Right cardiac atrium (tissue), 5 donors: ENCODE measurements around the gene PINK1. TPM values are rescaled to one million over a fixed set of nuclear protein-coding genes. Genes with fewer than 3 reads are reported as not detected.
"Not testable (repeated sequence)": the region's sequence is repeated elsewhere in the genome, so short reads cannot be mapped to it uniquely, and the experiment has no call there.

ENCODE experiments used
- ATAC-seq, 2 donors: fragments of 200-7000 bp; cut with Tn5 transposase; one replicate each; pipeline versions ENCODE4 v1.8.0 to v1.9.1; 2020; ENCODE audit warnings: moderate library complexity in 2 of 2, mild to moderate bottlenecking in 1 of 2
- DNase-seq, 3 donors: peaks; one replicate each; pipeline ENCODE4 v3.0.0-alpha.2; 2020
- H3K27ac ChIP-seq: one replicate; pipeline ENCODE4 v1.5.1; 2013; ENCODE audit warnings: mild to moderate bottlenecking, low read length, control low read depth, moderate library complexity
- H3K27me3 ChIP-seq: one replicate; pipeline ENCODE4 v1.6.1; 2013; ENCODE audit not compliant: control insufficient read depth, insufficient read depth
- H3K4me1 ChIP-seq: one replicate; pipeline ENCODE4 v1.6.1; 2013; ENCODE audit warnings: low read length; ENCODE audit not compliant: control insufficient read depth, insufficient read depth
- H3K4me3 ChIP-seq: one replicate; pipeline ENCODE4 v1.5.1; 2013; ENCODE audit warnings: low read length, control low read depth
- H3K9me3 ChIP-seq: one replicate; pipeline ENCODE4 v1.6.1; 2013; ENCODE audit warnings: low read length; ENCODE audit not compliant: control insufficient read depth
- WGBS: extraction: QIAGEN DNeasy Blood & Tissue Kit; methylation state at CpG from one replicate; pipeline ENCODE4 v1.1.7; 2013; 5-methylcytosine and 5-hydroxymethylcytosine counted together
- intact Hi-C, 4 donors: fragments of 100-400 bp; cut with DNase I; formaldehyde crosslinking; loops; one replicate each; pipeline versions ENCODE4 v1.11.0 to v1.14.0; 2022 to 2023
- polyA plus RNA-seq: library from polyadenylated mRNA; stranded (reverse); fragments of 200-250 nt; gene quantifications from one replicate; pipeline ENCODE4 v1.2.3, GENCODE V29; 2013
- total RNA-seq, 4 donors: library from RNA; stranded (reverse); fragmentation: NEBNext Ultra II Directional; extraction: Animal tissue kit (Norgen Biotek cat#: 25700); gene quantifications; one replicate each; pipeline ENCODE4 v1.2.1, GENCODE V29; 2021
- donor health status: healthy with polysubstance abuse.
- donor health status: DM: no; HTN: yes; CAD: no.
- donor health status: DM: no; HTN: no; CAD: no.
- donor health status: DM: no; HTN: yes; CAD: no; lungs with severe emphysema.
- donor health status: DM: yes; HTN: yes; CAD: no.

PINK1 gene
- total and polyA plus RNA-seq, 5 donors, result 143 to 215 (median 158) TPM

GRCh38 chr1:20596106-20596505 is 37.2 kb upstream of the PINK1 start:
- no peak overlapping the region for H3K4me3 ChIP-seq
- intact Hi-C loops, result no loop called here
- no peak for ATAC-seq

GRCh38 chr1:20597650-20598049 is 35.6 kb upstream of the PINK1 start:
- Histone ChIP-seq H3K4me3 (no peak overlapping the region), H3K4me1 (no peaks in the 10 kb centered on the region), H3K9me3 (no peaks in the 10 kb centered on the region), H3K27me3 (no peaks in the 10 kb centered on the region), H3K27ac (no peak overlapping the region)
- ATAC-seq, result peak in 1 of 2 donors; percentile 54
- intact Hi-C loops, result no loop called here
- no peak for DNase-seq
- 65% methylated on average over 3 of the region's 3 CpGs for WGBS

More at GRCh38 chr1:20596106-20596505, 37.2 kb upstream of the PINK1 start:
- DNase-seq, result no peak
- no peaks in the 10 kb centered on the region for H3K9me3 ChIP-seq
- 60% methylated on average over 6 of the region's 6 CpGs for WGBS
- H3K27me3 ChIP-seq, result no peaks in the 10 kb centered on the region
- H3K4me1 ChIP-seq, result no peaks in the 10 kb centered on the region
- no peak overlapping the region for H3K27ac ChIP-seq

- H3K27ac ChIP-seq, result no peak overlapping the region
- DNase-seq, result no peak
- no peaks in the 10 kb centered on the region for H3K4me1 ChIP-seq
- ATAC-seq, result no peak
- H3K4me3 ChIP-seq, result no peak overlapping the region
- intact Hi-C loops, result no loop called here
- WGBS, result 84% methylated on average over 5 of the region's 5 CpGs
- H3K9me3 ChIP-seq, result no peaks in the 10 kb centered on the region
- no peaks in the 10 kb centered on the region for H3K27me3 ChIP-seq
Measured at GRCh38 chr1:20600156-20600555, 33.1 kb upstream of the PINK1 start.

- ATAC-seq (no peak), DNase-seq (no peak)
- 46% methylated on average over 5 of the region's 5 CpGs for WGBS
- intact Hi-C loops, result no loop called here
- no peaks in the 10 kb centered on the region for H3K27me3 ChIP-seq
- no peak overlapping the region for H3K4me3 ChIP-seq
- H3K9me3 ChIP-seq, result no peaks in the 10 kb centered on the region
- no peaks in the 10 kb centered on the region for H3K4me1 ChIP-seq
- no peak overlapping the region for H3K27ac ChIP-seq
Measured at GRCh38 chr1:20601129-20601825, 32.0 kb upstream of the PINK1 start.

- ATAC-seq, result no peak
- DNase-seq, result no peak
- Histone ChIP-seq H3K27ac (no peak overlapping the region), H3K4me1 (no peaks in the 10 kb centered on the region), H3K27me3 (no peaks in the 10 kb centered on the region), H3K4me3 (no peak overlapping the region), H3K9me3 (no peaks in the 10 kb centered on the region)
- intact Hi-C loops, result no loop called here
- 93% methylated on average over 4 of the region's 4 CpGs for WGBS
Measured at GRCh38 chr1:20602851-20603450, 30.3 kb upstream of the PINK1 start.

GRCh38 chr1:20603504-20604464 is 29.5 kb upstream of the PINK1 start:
- WGBS, result 88% methylated on average over 9 of the region's 9 CpGs
- H3K4me3 ChIP-seq, result no peak overlapping the region
- no peak overlapping the region for H3K27ac ChIP-seq

GRCh38 chr1:20604678-20605077 is 28.6 kb upstream of the PINK1 start:
- Histone ChIP-seq H3K4me1 (no peaks in the 10 kb centered on the region), H3K9me3 (no peaks in the 10 kb centered on the region), H3K27ac (no peak overlapping the region), H3K27me3 (no peaks in the 10 kb centered on the region), H3K4me3 (no peak overlapping the region)
- ATAC-seq, result no peak
- intact Hi-C loops, result no loop called here
- DNase-seq, result no peak
- 85% methylated on average over 7 of the region's 7 CpGs for WGBS

More at GRCh38 chr1:20603504-20604464, 29.5 kb upstream of the PINK1 start:
- intact Hi-C loops, result no loop called here
- Histone ChIP-seq H3K4me1 (no peaks in the 10 kb centered on the region), H3K9me3 (no peaks in the 10 kb centered on the region), H3K27me3 (no peaks in the 10 kb centered on the region)
- ATAC-seq, result no peak
- no peak for DNase-seq

GRCh38 chr1:20606801-20607570 is 26.3 kb upstream of the PINK1 start:
- intact Hi-C loops, H3K4me3 ChIP-seq, H3K27me3 ChIP-seq, DNase-seq, H3K9me3 ChIP-seq, H3K4me1 ChIP-seq: not testable (repeated sequence)
- ATAC-seq, result peak in 1 of 2 donors; percentile 70
- peak overlapping the region; percentile 30 for H3K27ac ChIP-seq
- 68% methylated on average over 6 of the region's 7 CpGs for WGBS

- WGBS, result 86% methylated on average over 6 of the region's 6 CpGs
- Histone ChIP-seq H3K27ac (no peak overlapping the region), H3K4me1 (no peaks in the 10 kb centered on the region), H3K27me3 (no peaks in the 10 kb centered on the region), H3K9me3 (no peaks in the 10 kb centered on the region), H3K4me3 (no peak overlapping the region)
- intact Hi-C loops, result no loop called here
- DNase-seq (no peak), ATAC-seq (no peak)
Measured at GRCh38 chr1:20609541-20609940, 23.7 kb upstream of the PINK1 start.

GRCh38 chr1:20610970-20611369 is 22.3 kb upstream of the PINK1 start:
- Histone ChIP-seq H3K27me3 (no peaks in the 10 kb centered on the region), H3K4me3 (no peak overlapping the region), H3K4me1 (no peaks in the 10 kb centered on the region), H3K9me3 (no peaks in the 10 kb centered on the region), H3K27ac (no peak overlapping the region)
- intact Hi-C loops, result no loop called here
- WGBS, result 96% methylated on average over 2 of the region's 2 CpGs
- ATAC-seq (no peak), DNase-seq (no peak)
